ENCODE results near the gene MAFG.

The MAFG gene

DNA sequence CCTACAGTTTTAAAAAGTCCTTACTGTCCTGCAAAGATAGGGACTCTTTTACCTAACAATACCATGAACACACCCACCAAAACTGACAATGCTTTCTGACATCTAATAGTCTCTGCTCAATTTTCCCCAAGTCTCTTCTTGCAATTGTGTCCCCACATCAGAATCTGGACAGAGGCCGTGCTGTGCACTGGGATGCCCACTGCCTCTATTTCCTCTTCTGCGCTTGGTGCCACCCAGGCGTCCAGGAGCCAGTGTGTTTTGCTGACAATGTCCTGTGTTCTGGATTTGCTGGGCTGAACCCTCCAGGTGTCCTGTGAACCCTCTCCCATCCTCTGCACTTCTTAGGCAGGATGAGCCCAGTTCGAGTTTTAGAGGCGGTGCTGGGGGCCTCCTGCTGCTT lies 50.0 kb downstream of the MAFG start:
- TF ChIP-seq, protein P1, sequence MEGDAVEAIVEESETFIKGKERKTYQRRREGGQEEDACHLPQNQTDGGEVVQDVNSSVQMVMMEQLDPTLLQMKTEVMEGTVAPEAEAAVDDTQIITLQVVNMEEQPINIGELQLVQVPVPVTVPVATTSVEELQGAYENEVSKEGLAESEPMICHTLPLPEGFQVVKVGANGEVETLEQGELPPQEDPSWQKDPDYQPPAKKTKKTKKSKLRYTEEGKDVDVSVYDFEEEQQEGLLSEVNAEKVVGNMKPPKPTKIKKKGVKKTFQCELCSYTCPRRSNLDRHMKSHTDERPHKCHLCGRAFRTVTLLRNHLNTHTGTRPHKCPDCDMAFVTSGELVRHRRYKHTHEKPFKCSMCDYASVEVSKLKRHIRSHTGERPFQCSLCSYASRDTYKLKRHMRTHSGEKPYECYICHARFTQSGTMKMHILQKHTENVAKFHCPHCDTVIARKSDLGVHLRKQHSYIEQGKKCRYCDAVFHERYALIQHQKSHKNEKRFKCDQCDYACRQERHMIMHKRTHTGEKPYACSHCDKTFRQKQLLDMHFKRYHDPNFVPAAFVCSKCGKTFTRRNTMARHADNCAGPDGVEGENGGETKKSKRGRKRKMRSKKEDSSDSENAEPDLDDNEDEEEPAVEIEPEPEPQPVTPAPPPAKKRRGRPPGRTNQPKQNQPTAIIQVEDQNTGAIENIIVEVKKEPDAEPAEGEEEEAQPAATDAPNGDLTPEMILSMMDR (IDR thresholded peaks at IDR 0.05): no peak

DNA sequence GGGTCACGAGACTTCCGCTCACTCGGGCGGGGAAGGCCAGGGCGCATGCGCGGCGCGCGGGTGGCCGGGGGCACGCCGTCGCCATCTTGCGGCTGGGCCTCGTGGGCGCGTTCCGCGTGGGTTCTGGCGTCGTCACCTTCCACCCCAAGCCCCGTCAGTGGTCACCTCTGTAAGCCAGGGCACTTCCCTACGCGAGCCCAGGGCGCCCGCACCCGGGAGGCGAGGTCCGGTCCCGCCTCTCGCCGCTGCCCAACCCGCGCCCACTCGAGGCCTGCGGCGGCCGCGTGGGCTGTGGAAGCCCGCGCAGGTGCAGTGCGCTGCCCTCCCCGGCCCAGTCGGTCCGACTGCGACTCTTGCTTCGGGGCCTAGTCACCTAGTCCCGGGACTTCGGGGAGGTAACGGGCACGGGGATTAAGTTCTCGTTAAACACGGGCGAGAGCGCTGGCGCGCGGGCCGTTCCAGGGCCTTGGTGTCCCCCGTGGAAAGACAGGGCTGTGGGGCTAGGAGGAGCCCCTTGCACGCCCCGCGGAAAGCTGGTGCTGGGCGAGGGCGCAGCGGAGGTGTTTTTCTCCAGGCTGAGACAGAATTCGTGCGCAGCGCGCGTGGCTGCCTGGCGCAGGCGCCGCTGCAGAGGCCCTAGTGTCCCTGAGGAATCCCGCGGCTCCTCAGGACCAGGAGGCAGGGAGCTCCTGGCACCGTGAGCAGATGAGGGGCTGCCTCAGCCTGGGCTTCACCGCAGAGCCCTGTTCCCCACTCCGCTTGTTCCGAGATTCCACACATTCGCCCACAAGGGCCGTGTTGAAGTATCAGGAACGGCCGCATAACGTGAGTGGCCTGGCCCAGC lies 55.9 kb downstream of the MAFG start:
- TF ChIP-seq, protein P1 (IDR thresholded peaks at IDR 0.05): peak; percentile 30; the same call in 1 of the 2 replicates

DNA sequence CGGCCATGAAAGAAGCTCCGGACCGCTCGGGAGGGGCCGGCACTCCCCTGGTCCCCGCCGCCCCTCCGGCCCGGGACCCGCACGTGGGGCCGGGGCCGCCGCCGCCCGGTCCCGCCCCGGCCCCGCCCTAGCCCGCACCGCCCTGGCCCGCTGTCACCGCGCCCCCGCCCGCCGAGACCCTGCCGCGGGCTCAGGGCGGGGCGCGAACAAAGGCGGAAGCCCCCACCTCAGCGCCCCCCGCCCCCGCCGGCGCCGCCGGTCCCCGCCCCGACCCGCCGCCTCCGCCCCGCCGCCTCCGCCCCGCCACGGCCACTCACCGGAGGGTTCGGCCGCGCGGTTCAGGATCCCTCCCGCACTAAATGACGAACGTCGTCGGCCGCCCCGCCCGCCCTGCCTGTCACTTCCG lies 56.6 kb downstream of the MAFG start, which contains the start of gene ARHGDIA:
TSS of gene ARHGDIA (minus strand) at position 357 of the 406 bp plus-strand sequence. CDS start 1,407 bp downstream, outside the sequence.
- TF ChIP-seq, protein P1 (IDR thresholded peaks at IDR 0.05): no peak

DNA sequence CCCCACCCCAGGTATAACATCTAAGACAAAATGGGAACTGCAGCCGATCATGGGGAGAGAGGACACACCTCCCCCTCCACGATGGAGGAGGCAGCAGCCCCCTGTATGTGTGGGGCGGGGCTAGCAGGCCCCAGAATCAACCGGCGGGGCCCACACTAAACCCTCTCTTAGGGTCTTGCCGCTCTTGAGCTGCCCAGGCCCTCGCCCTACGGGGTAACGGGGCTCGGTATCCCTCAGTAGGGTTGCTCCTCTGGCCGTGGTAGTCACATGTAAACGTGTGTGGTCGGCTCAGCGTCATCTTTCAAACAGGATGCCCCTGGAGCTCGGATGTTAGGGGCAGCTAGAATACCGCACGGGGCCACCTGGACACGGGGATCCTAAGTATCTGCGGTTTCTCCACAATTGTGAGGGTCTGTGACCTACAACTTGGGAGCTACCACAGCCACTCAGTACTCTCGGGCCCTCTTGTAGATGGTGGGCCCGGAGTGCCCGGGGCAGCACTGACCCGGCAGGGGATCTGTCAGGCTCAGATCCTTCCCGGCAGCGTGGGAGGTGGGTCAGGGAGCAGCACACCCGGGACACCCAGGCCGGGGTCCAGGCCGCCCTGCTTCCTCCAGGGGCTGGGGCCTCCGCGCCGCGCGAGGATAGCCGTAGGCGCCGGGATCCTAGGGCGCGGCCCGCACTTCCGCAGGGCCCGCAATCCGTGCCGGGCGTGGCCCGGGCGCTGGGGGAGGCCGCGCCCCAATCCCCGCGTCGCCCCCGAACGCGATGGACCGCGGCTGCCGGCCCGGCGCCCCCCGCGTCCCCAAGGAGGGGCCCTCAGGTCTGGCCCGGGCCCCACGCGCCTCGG lies 57.2 kb downstream of the MAFG start:
- TF ChIP-seq, protein P1 (IDR thresholded peaks at IDR 0.05): no peak

DNA sequence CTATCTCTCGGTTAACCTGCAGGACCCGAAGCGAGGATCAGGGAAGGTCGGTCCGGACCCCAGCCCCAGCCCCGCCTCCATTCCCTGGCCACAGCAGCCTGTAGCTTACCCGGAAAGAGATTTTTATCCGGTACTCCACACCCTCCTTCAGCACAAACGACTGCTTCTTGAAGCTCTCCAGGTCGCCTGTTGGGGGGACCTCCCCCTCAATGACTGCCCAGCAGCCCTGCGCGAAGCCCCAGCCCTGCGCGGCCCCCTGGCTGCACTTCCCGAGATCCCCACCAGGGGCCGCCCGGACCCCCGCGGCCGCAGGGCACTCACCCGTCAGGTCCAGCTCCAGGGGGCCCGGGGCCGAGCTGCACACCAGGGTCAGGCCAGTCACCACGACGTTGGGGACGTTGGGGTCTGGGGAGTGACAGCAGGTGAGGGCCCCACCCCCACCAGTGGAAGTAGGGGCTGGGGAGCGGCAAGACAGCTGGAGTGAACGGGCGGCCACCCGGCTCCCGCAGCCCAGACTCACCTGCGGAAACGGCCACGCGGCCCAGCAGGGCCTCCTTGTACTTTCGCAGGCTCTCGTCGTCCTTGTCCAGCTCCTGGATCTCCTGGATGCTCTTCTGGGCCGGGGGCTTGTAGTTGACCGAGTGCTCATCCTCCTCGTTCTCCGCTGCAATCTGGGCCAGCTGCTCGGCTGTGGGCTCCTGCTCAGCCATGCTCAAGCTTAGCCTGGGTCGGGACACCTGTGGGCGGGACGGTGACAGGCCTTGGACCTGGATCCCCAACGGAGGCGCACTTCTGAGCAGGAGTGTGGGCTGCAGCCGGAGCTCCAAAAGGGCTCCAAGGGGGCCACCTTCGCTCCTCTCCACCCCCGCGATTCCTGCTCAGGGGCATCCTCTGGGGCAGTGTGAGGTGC lies 58.1 kb downstream of the MAFG start:
- TF ChIP-seq, protein P1 (IDR thresholded peaks at IDR 0.05): peak; percentile 89

DNA sequence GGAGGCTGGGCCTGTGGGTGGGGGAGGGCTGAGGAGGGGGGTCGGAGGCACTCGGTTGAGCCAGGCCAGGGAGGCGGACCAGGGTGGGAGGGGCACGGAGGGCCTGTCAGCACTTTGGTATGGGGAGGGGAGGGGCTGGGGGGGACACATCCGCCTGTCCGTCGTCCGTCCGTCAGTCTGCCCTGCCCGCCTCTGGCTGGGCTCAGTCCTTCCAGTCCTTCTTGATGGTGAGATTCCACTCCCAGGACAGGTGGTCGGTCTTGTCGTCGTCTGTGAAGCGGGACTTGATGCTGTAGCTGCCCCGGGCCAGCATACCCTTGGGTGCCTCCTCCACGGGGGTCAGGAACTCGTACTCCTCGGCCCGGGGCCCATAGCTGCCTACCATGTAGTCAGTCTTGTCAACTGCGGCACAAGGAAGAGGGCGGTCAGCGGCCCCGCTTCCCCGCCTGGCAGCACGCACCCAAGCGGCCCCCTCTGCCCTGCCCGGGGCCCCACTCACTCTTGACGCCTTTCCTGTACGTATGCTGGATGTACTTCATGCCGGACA lies 58.8 kb downstream of the MAFG start:
- TF ChIP-seq, protein P1 (IDR thresholded peaks at IDR 0.05): no peak

All from LNCAP (cell line).